ENCODE measurements around the gene ACTG2.

DNA sequence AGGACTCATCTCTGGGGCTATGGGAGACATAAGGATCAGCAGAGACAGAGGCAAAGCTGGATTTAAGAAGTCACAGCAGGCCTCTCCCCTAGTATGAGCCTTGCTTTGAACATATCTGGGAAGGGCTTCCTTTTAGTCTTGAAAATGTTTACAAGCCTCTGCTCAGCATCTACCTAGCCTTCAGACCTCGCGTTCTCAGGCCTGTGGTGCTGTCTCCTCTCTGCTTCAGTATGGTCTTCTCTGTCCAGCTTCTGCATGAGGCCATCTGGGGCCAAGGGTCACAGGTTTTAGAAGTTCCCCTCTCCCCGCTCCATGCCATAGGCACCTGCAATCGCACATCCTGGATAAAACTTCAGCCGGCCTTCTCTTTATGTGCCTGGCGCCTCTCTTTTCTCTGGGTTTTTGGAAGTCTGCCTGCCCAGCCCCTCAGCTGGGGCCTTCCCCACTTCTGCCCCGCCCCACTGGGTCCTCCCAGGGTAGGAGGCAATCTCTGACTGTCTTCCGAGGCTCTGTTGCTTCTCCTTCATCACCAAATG, 7.1 kb downstream of the ACTG2 start:
- TF ChIP-seq EP300 (IDR thresholded peaks at IDR 0.05; ENCODE audit: low read depth) (no peak), POLR2A (IDR thresholded peaks at IDR 0.05) (no peak), CTCF (IDR thresholded peaks at IDR 0.05) (no peak)

All from transverse colon (tissue), 3 donors.